Measurements from ENCODE around the gene FOXA1. TPM values are rescaled to one million over a fixed set of nuclear protein-coding genes. Genes with fewer than 3 reads are reported as not detected.

The FOXA1 gene
- total and polyA plus RNA-seq, 9 of the 15 experiments (the other 6 are each of a cell fraction or from before 2014, with no cell fraction given): 0.20 to 3.0 (median 1.3) TPM

DNA sequence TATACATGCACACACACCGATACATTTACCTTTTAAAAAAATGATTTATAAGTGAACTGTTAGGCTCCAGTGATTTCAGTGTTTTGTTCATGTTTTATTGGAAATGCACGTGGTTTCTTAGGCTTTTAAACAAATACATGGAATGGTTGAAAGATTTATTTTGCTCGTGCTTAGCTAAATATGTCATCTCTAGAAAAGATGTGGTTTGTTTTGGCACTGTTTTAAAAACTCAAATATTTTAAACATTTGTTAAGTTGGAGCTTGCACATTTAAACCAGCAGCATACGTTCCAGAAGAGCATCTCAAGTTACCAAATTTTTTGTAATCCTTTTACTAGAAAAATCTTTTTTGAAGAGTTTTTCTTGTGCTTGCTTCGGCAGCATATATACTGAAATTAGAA is 44.5 kb downstream of the FOXA1 start:
- no TSS peak for BruUV-seq (replicated peaks)
- no peak for ATAC-seq
- in situ Hi-C loops (cut with MboI): no loop called here
- H3K4me2 ChIP-seq (ENCODE audit: insufficient read depth, low read length): no peak overlapping the region
- intact Hi-C loops (cut with micrococcal nuclease): no loop called here
- H3K9me3 ChIP-seq (replicated peaks; ENCODE audit: control insufficient read depth, insufficient read depth, low read depth, low read length): no peaks in the 10 kb centered on the region
- H3K79me2 ChIP-seq (ENCODE audit: control insufficient read depth, insufficient read depth, low read length): no peaks in the 10 kb centered on the region
- no peaks in the 10 kb centered on the region for H3K27me3 ChIP-seq (ENCODE audit: control insufficient read depth in 2 of 2, insufficient read depth in 2 of 2, low read length in 2 of 2)
- H3K27ac ChIP-seq (ENCODE audit: extremely low read depth, low read depth, low read length): no peak overlapping the region
- FAIRE-seq: no peak
- no peaks in the 10 kb centered on the region for H3K4me1 ChIP-seq (replicated peaks in 1 of 2; ENCODE audit: control insufficient read depth in 2 of 2, insufficient read depth in 2 of 2, low read length in 2 of 2)
- ChIA-PET POLR2A (interaction anchor here (0.6 kb wide), 1 partner anchor 46 kb away, joined by 3 read pairs; no protein-coding TSS in a partner anchor), CTCF (ENCODE audit: low intra/inter-chr PET ratio) (no interaction called here)
- no peak overlapping the region for H2AFZ ChIP-seq (ENCODE audit: low read depth, low read length)
- no peaks in the 10 kb centered on the region for H3K9me1 ChIP-seq (ENCODE audit: control insufficient read depth, insufficient read depth, low read length)
- H3K9ac ChIP-seq (ENCODE audit: insufficient read depth in 1 of 2, low read depth in 2 of 2, low read length in 2 of 2): no peak overlapping the region
- H4K20me1 ChIP-seq (replicated peaks; ENCODE audit: control insufficient read depth, insufficient read depth, low read length): no peaks in the 10 kb centered on the region
- no peak for DNase-seq (ENCODE audit: extremely low read depth in 1 of 4, low spot score in 3 of 4)
- H3K4me3 ChIP-seq: no peak overlapping the region
- no peaks in the 10 kb centered on the region for H3K36me3 ChIP-seq (ENCODE audit: control insufficient read depth, insufficient read depth, low read length)
- TF ChIP-seq NFYB (IDR thresholded peaks at IDR 0.05; ENCODE audit: extremely low read depth, insufficient read length) (no peak), ZBTB7A (IDR thresholded peaks at IDR 0.05; ENCODE audit: borderline replicate concordance, control insufficient read depth, low read depth, low read length) (no peak), ZNF717 (CRISPR knock-in tag; IDR thresholded peaks at IDR 0.05) (no peak), GTF2A2 (tag; IDR thresholded peaks at IDR 0.05) (no peak), CHD4 (IDR thresholded peaks at IDR 0.05; ENCODE audit: insufficient read depth, insufficient replicate concordance, low read depth, low read length, poor library complexity, severe bottlenecking) (no peak)
- TF ChIP-seq, protein P1, sequence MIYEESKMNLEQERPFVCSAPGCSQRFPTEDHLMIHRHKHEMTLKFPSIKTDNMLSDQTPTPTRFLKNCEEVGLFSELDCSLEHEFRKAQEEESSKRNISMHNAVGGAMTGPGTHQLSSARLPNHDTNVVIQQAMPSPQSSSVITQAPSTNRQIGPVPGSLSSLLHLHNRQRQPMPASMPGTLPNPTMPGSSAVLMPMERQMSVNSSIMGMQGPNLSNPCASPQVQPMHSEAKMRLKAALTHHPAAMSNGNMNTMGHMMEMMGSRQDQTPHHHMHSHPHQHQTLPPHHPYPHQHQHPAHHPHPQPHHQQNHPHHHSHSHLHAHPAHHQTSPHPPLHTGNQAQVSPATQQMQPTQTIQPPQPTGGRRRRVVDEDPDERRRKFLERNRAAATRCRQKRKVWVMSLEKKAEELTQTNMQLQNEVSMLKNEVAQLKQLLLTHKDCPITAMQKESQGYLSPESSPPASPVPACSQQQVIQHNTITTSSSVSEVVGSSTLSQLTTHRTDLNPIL (CRISPR knock-in tag; IDR thresholded peaks at IDR 0.05): no peak
- 25% methylated on average over 5 of the region's 5 CpGs for WGBS (ENCODE audit: insufficient coverage, low coverage, missing lambda C conversion rate)
